Loucy (cell line): ENCODE results near the gene NFYB.

ENCODE experiments used
- H2AFZ ChIP-seq: fragments of 200-600 bp; sonication (generic); 2 replicates; pipeline ENCODE4 v1.6.0; 2016; ENCODE audit warnings: antibody characterized with exemption, mild to moderate bottlenecking, low read length, moderate library complexity
- H3F3A ChIP-seq: fragments of 200-600 bp; 2 replicates; pipeline ENCODE4 v1.6.0; 2016; ENCODE audit warnings: antibody characterized with exemption, low read depth, mild to moderate bottlenecking
- H3K27me3 ChIP-seq: fragments of 200-600 bp; sonication (generic); 2 replicates; pipeline ENCODE4 v1.6.1; 2014; ENCODE audit warnings: low read length, mild to moderate bottlenecking; ENCODE audit not compliant: insufficient read depth, poor library complexity, severe bottlenecking
- H3K36me3 ChIP-seq: fragments of 200-600 bp; sonication (generic); 2 replicates; pipeline ENCODE4 v1.6.1; 2016; ENCODE audit warnings: low read length; ENCODE audit not compliant: insufficient read depth
- H3K4me1 ChIP-seq: fragments of 200-600 bp; sonication (generic); 2 replicates; pipeline ENCODE4 v1.5.1; 2014; ENCODE audit warnings: low read length, mild to moderate bottlenecking; ENCODE audit not compliant: insufficient read depth, poor library complexity, severe bottlenecking
- H3K4me2 ChIP-seq: fragments of 200-600 bp; sonication (generic); 2 replicates; pipeline ENCODE4 v1.6.0; 2014; ENCODE audit warnings: antibody characterized with exemption, low read length, low read depth, mild to moderate bottlenecking; ENCODE audit not compliant: poor library complexity, severe bottlenecking
- H3K4me3 ChIP-seq: fragments of 200-600 bp; sonication (generic); 2 replicates; pipeline ENCODE4 v1.5.1; 2014; ENCODE audit warnings: low read length, mild to moderate bottlenecking, mixed read lengths; ENCODE audit not compliant: poor library complexity, severe bottlenecking
- H3K79me2 ChIP-seq: fragments of 200-600 bp; sonication (generic); 2 replicates; pipeline ENCODE4 v1.6.1; 2014; ENCODE audit warnings: low read length; ENCODE audit not compliant: insufficient read depth
- H3K9ac ChIP-seq: fragments of 200-600 bp; sonication (generic); 2 replicates; pipeline ENCODE4 v1.6.0; 2014; ENCODE audit warnings: mild to moderate bottlenecking, low read depth, low read length, moderate library complexity; ENCODE audit not compliant: poor library complexity, severe bottlenecking
- H3K9me2 ChIP-seq: fragments of 200-600 bp; sonication (generic); replicated peaks from 2 replicates; pipeline ENCODE4 v1.6.1; 2016; ENCODE audit warnings: low read depth, low read length, mixed read lengths
- H3K9me3 ChIP-seq: fragments of 200-600 bp; sonication (generic); 2 replicates; pipeline ENCODE4 v1.6.1; 2014; ENCODE audit warnings: mild to moderate bottlenecking, antibody characterized with exemption, low read length, low read depth; ENCODE audit not compliant: insufficient read depth
- H4K20me1 ChIP-seq: fragments of 200-600 bp; sonication (generic); 2 replicates; pipeline ENCODE4 v1.6.0; 2014; ENCODE audit warnings: antibody characterized with exemption, low read length, mild to moderate bottlenecking; ENCODE audit not compliant: insufficient read depth, poor library complexity, severe bottlenecking
- EZH2phosphoT487 ChIP-seq: fragments of 200-600 bp; IDR thresholded peaks from 2 replicates; pipeline ENCODE4 v1.6.1; 2018; ENCODE audit warnings: antibody characterized with exemption, mild to moderate bottlenecking, moderate library complexity, borderline replicate concordance
- TF ChIP-seq, protein P1 (sequence below): fragments of 200-600 bp; sonication (generic); conservative IDR thresholded peaks from 2 replicates; pipeline ENCODE4 v1.5.1; 2014; ENCODE audit warnings: mild to moderate bottlenecking, antibody characterized with exemption, low read length

NFYB gene

DNA sequence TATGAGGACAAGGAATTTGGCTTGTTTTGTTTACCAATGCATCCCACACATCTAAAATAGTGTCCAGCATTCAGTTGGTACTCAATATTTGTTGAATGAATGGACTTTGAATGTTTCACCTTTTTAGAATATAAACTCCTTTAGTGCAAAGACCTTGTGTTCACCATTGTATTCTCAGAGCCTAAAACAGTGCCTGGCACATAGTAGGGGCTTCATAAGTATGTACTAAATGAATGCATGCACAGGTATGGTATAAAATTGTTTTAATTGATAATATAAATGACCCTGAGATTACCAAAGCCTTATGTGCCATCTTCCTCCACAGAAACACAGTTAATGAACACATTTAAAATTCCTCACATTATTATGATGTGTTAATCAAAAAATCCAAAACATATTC lies 5.0 kb upstream of the NFYB start:
- H3K79me2 ChIP-seq: no peaks in the 10 kb centered on the region
- H2AFZ ChIP-seq: no peak overlapping the region
- H3K9ac ChIP-seq: no peak overlapping the region
- no peaks in the 10 kb centered on the region for H3K36me3 ChIP-seq
- no peak for TF ChIP-seq EZH2phosphoT487
- TF ChIP-seq, protein P1, sequence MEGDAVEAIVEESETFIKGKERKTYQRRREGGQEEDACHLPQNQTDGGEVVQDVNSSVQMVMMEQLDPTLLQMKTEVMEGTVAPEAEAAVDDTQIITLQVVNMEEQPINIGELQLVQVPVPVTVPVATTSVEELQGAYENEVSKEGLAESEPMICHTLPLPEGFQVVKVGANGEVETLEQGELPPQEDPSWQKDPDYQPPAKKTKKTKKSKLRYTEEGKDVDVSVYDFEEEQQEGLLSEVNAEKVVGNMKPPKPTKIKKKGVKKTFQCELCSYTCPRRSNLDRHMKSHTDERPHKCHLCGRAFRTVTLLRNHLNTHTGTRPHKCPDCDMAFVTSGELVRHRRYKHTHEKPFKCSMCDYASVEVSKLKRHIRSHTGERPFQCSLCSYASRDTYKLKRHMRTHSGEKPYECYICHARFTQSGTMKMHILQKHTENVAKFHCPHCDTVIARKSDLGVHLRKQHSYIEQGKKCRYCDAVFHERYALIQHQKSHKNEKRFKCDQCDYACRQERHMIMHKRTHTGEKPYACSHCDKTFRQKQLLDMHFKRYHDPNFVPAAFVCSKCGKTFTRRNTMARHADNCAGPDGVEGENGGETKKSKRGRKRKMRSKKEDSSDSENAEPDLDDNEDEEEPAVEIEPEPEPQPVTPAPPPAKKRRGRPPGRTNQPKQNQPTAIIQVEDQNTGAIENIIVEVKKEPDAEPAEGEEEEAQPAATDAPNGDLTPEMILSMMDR: no peak
- H3K4me1 ChIP-seq: peaks cover 9% of the 10 kb centered on the region
- 0 out of 2 replicates have a peak, but pooled peaks cover 3% of the 10 kb centered on the region for H3F3A ChIP-seq
- H4K20me1 ChIP-seq: no peaks in the 10 kb centered on the region
- H3K9me2 ChIP-seq: no peaks in the 10 kb centered on the region
- no peak overlapping the region for H3K4me2 ChIP-seq
- no peaks in the 10 kb centered on the region for H3K27me3 ChIP-seq
- H3K4me3 ChIP-seq: no peak overlapping the region
- 0 out of 2 replicates have a peak, but pooled peaks cover 4% of the 10 kb centered on the region for H3K9me3 ChIP-seq

DNA sequence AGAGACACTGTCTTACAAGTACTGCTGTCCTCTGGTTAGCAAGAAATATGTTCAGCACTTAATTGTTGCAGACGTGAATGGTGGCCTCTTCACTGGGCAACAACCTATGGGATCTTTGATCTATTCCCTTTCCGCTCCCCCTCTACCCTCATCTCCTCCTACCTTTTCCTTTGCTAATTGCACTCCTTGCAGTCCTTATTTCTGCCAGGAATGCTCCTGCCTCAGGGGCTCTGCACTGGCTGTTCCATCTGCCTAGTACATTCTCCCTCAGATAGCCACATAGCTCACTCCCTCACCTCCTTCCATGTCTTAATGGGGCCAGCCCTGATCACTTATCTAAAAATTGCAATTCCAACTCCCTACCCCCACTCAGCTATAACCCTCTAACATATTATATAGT lies 4.5 kb upstream of the NFYB start:
- TF ChIP-seq, protein P1: no peak
- no peak for TF ChIP-seq EZH2phosphoT487
- H4K20me1 ChIP-seq: no peaks in the 10 kb centered on the region
- no peaks in the 10 kb centered on the region for H3K27me3 ChIP-seq
- no peak overlapping the region for H2AFZ ChIP-seq
- H3K4me3 ChIP-seq: no peak overlapping the region
- 0 out of 2 replicates have a peak, but pooled peaks cover 4% of the 10 kb centered on the region for H3K9me3 ChIP-seq
- H3K9me2 ChIP-seq: no peaks in the 10 kb centered on the region
- H3K9ac ChIP-seq: no peak overlapping the region
- no peaks in the 10 kb centered on the region for H3K36me3 ChIP-seq
- peaks cover 9% of the 10 kb centered on the region for H3K4me1 ChIP-seq
- no peak overlapping the region for H3K4me2 ChIP-seq
- H3K79me2 ChIP-seq: no peaks in the 10 kb centered on the region
- H3F3A ChIP-seq: 0 out of 2 replicates have a peak, but pooled peaks cover 3% of the 10 kb centered on the region

DNA sequence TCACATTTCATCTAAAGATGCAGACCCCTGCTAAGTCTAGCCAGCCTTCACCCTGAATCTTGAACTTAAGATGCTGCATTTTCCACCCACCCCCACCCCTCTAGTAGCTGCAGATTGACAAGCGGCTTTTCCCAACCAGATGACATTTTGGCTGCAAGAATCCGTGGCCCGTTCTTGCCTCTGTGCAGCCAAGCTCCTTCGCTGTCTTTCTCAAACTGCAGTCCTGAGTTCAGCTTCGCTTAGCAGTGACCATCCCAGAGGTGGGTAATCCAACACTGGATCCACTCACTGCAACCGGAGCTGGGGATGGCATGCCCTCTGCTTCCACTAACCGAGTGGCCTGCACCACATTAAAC lies 765 bp upstream of the NFYB start:
- 0 out of 2 replicates have a peak, but pooled peaks cover under 1% of the 10 kb centered on the region for H3K9me3 ChIP-seq
- no peaks in the 10 kb centered on the region for H4K20me1 ChIP-seq
- H3K27me3 ChIP-seq: no peaks in the 10 kb centered on the region
- H3K4me2 ChIP-seq: peak overlapping the region; percentile 75
- H3K79me2 ChIP-seq: peaks cover 36% of the 10 kb centered on the region
- H3F3A ChIP-seq: 0 out of 2 replicates have a peak, but pooled peaks cover 3% of the 10 kb centered on the region
- H3K4me3 ChIP-seq: peak overlapping the region; percentile 73
- H3K4me1 ChIP-seq: peaks cover 39% of the 10 kb centered on the region
- no peak for TF ChIP-seq EZH2phosphoT487
- TF ChIP-seq, protein P1: no peak
- no peaks in the 10 kb centered on the region for H3K36me3 ChIP-seq
- no peaks in the 10 kb centered on the region for H3K9me2 ChIP-seq
- H2AFZ ChIP-seq: peak overlapping the region; percentile 86
- peak overlapping the region; percentile 77 for H3K9ac ChIP-seq
